Measurements from ENCODE around the gene ABHD16A.

The ABHD16A gene

DNA sequence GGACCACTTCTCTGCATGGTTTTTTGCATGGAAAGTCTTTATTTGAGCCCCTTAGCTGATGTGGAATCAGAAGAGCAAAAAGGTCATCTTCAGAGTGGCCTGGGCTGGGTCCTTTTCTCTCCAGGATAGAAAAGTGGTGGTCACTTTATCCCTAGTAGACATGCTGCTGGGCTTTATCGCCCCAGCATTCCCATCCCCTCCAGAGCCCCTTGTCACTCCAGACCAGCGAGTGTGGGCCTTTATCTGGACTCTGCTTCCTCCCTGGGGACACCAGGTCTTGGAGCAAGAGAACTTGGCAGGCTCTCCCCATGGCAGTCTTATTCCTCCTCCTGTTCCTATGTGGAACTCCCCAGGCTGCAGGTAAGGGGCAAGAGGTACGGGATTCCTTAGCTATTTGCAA is 3.5 kb upstream of the ABHD16A start, which contains the start of gene LY6G6F:
TSS of gene LY6G6F (plus strand) at position 268 of the 400 bp plus-strand sequence. CDS start at position 309, 41 bp downstream.
- H3K36me3 ChIP-seq = no peaks in the 10 kb centered on the region
- no peaks in the 10 kb centered on the region for H3K9me3 ChIP-seq
- H3K4me1 ChIP-seq = no peaks in the 10 kb centered on the region
- DNase-seq = peak; percentile 62
- H3K27me3 ChIP-seq = no peaks in the 10 kb centered on the region
- TF ChIP-seq, protein P1, sequence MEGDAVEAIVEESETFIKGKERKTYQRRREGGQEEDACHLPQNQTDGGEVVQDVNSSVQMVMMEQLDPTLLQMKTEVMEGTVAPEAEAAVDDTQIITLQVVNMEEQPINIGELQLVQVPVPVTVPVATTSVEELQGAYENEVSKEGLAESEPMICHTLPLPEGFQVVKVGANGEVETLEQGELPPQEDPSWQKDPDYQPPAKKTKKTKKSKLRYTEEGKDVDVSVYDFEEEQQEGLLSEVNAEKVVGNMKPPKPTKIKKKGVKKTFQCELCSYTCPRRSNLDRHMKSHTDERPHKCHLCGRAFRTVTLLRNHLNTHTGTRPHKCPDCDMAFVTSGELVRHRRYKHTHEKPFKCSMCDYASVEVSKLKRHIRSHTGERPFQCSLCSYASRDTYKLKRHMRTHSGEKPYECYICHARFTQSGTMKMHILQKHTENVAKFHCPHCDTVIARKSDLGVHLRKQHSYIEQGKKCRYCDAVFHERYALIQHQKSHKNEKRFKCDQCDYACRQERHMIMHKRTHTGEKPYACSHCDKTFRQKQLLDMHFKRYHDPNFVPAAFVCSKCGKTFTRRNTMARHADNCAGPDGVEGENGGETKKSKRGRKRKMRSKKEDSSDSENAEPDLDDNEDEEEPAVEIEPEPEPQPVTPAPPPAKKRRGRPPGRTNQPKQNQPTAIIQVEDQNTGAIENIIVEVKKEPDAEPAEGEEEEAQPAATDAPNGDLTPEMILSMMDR (IDR thresholded peaks at IDR 0.05; ENCODE audit: low read depth, low read length) = no peak
- no peak within 1 kb of the TSS for H3K4me3 ChIP-seq (ENCODE audit: low read depth, low read length)

DNA sequence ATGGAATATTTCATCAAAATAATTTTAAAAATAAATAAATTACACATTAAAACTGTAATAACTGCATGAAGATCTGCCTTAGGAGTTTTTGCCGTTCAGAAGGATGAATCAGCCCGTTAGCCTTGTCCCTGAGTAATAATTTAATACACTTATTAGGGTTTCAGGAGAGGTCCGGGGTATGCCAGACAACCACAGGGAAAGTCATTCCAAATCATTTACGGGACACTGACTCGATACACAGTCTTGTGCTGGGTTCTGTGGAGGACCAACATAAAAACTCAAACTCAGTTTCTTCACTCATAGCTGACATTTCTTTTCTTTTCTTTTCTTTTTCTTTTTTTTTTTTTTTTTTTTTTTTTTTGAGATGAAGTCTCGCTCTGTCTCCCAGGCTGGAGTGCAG is 2.8 kb upstream of the ABHD16A start:
- H3K4me3 ChIP-seq (ENCODE audit: low read depth, low read length) = no peak overlapping the region
- no peaks in the 10 kb centered on the region for H3K27me3 ChIP-seq
- TF ChIP-seq, protein P1 (IDR thresholded peaks at IDR 0.05; ENCODE audit: low read depth, low read length) = no peak
- no peaks in the 10 kb centered on the region for H3K4me1 ChIP-seq
- no peaks in the 10 kb centered on the region for H3K9me3 ChIP-seq
- H3K36me3 ChIP-seq = no peaks in the 10 kb centered on the region
- DNase-seq = no peak

GRCh38 chr6:31702405-31702818 is 712 bp downstream of the ABHD16A start:
- H3K4me1 ChIP-seq = no peaks in the 10 kb centered on the region
- H3K4me3 ChIP-seq (ENCODE audit: low read depth, low read length) = peak overlapping the region; percentile 97
- H3K27me3 ChIP-seq = no peaks in the 10 kb centered on the region
- TF ChIP-seq, protein P1 (IDR thresholded peaks at IDR 0.05; ENCODE audit: low read depth, low read length) = no peak
- DNase-seq = no peak
- no peaks in the 10 kb centered on the region; the same call in 1 of the 2 replicates for H3K36me3 ChIP-seq
- no peaks in the 10 kb centered on the region for H3K9me3 ChIP-seq

- no peaks in the 10 kb centered on the region for H3K9me3 ChIP-seq
- peak; percentile 51 for DNase-seq
- H3K27me3 ChIP-seq = no peaks in the 10 kb centered on the region
- no peaks in the 10 kb centered on the region for H3K4me1 ChIP-seq
- TF ChIP-seq, protein P1 (IDR thresholded peaks at IDR 0.05; ENCODE audit: low read depth, low read length) = no peak
- no peaks in the 10 kb centered on the region; the same call in 1 of the 2 replicates for H3K36me3 ChIP-seq
- peak overlapping the region; percentile 97 for H3K4me3 ChIP-seq (ENCODE audit: low read depth, low read length)
Observed at GRCh38 chr6:31701666-31702404, 1.3 kb downstream of the ABHD16A start.

DNA sequence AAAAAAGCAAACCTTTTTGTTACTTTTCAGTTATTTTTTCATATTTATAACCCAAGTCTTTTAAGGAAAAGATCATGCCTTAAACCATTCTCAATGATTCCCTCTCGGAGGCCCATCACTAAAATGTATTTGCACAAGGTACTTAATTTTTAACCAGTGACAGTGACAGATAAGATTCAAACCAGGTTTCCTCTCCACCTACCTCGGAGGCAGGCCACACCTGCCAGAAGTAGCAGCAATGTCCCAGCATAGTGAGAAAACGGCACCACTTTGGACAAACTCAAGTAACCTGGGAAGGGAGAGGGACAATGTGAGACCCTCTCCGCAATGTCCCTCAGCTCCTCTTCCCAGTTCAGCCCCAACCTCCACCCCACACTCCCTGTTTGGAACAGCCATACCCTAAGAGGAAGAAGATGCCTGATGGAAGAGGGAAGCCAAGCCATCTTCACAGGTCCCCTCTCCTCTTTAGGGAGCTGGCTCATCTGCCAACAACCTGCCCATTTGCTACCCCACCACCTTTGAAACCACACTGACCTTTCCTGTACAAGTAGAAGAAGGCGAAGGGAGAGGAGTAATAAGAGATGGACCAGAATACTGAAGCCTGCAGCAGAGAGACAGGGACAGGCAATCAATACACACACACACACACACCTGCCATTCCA is 2.3 kb downstream of the ABHD16A start:
- no peaks in the 10 kb centered on the region for H3K4me1 ChIP-seq
- DNase-seq = no peak
- no peak overlapping the region for H3K4me3 ChIP-seq (ENCODE audit: low read depth, low read length)
- no peaks in the 10 kb centered on the region for H3K27me3 ChIP-seq
- H3K9me3 ChIP-seq = no peaks in the 10 kb centered on the region
- TF ChIP-seq, protein P1 (IDR thresholded peaks at IDR 0.05; ENCODE audit: low read depth, low read length) = no peak
- no peaks in the 10 kb centered on the region; the same call in none of the 2 replicates for H3K36me3 ChIP-seq

GRCh38 chr6:31697555-31697954 is 5.6 kb downstream of the ABHD16A start:
- Histone ChIP-seq H3K4me3 (ENCODE audit: low read depth, low read length) (no peak overlapping the region), H3K36me3 (no peaks in the 10 kb centered on the region; the same call in none of the 2 replicates), H3K9me3 (no peaks in the 10 kb centered on the region), H3K4me1 (no peaks in the 10 kb centered on the region), H3K27me3 (no peaks in the 10 kb centered on the region)
- TF ChIP-seq, protein P1 (IDR thresholded peaks at IDR 0.05; ENCODE audit: low read depth, low read length) = no peak
- no peak for DNase-seq
